Stimulated activated effector memory CD8-positive, alpha-beta T cell treated with anti-CD3 and anti-CD28 coated beads, Interleukin-12 subunit alpha, Interleukin-12 subunit beta, amount 100 ng/mL, for 72 hours (primary cell): ENCODE data around the gene PCDHB9.
"Not testable (repeated sequence)": the region's sequence is repeated elsewhere in the genome, so short reads cannot be mapped to it uniquely, and the experiment has no call there.

Source experiments
- ATAC-seq: fragments of 150-1000 bp; cut with Tn5 transposase; 2 replicates; pipeline ENCODE4 v1.10.0; 2021
- DNase-seq, 2 donors: peaks; one replicate each; pipeline ENCODE4 v3.0.0; 2021 to 2022; ENCODE audit warnings: low spot score in 2 of 2
- H3K27ac Mint-ChIP-seq: one replicate; pipeline ENCODE4 v1.8.0; 2022; ENCODE audit warnings: mild to moderate bottlenecking, mixed read lengths
- H3K36me3 Mint-ChIP-seq: one replicate; pipeline ENCODE4 v1.8.0; 2022; ENCODE audit warnings: mild to moderate bottlenecking, mixed read lengths
- H3K4me1 Mint-ChIP-seq: one replicate; pipeline ENCODE4 v1.8.0; 2022; ENCODE audit warnings: mixed read lengths
- H3K4me3 Mint-ChIP-seq: one replicate; pipeline ENCODE4 v1.8.0; 2022; ENCODE audit warnings: mild to moderate bottlenecking, mixed read lengths
- H3K9me3 Mint-ChIP-seq: one replicate; pipeline ENCODE4 v1.8.0; 2022; ENCODE audit warnings: mixed read lengths

PCDHB9 gene

GRCh38 chr5:141179371-141179770, 7.6 kb upstream of the PCDHB9 start:
- H3K36me3 Mint-ChIP-seq, ATAC-seq, H3K9me3 Mint-ChIP-seq, H3K27ac Mint-ChIP-seq, H3K4me3 Mint-ChIP-seq, DNase-seq, H3K4me1 Mint-ChIP-seq: not testable (repeated sequence)

- H3K27ac Mint-ChIP-seq, H3K4me3 Mint-ChIP-seq, H3K4me1 Mint-ChIP-seq, DNase-seq, ATAC-seq, H3K9me3 Mint-ChIP-seq, H3K36me3 Mint-ChIP-seq: not testable (repeated sequence)
Observed at GRCh38 chr5:141179876-141180275, 7.1 kb upstream of the PCDHB9 start.

DNA sequence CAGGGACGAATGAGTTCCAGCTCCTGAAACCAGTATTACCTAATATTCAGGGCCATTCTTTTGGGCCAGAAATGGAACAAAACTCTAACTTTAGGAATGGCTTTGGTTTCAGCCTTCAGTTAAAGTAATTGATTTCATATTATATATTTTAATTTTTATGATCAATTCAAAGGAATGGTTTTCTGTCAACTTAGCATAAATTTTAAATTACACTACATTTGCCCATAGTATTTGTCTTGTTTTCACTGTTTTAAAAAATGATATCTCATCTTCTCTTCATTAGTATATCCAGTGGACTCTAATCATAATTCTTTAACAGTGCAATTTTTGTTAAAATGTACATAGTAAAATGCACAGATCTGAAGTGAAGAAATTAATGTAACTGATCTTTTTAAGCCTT, 6.6 kb upstream of the PCDHB9 start:
- Mint-ChIP-seq H3K27ac (no peak overlapping the region), H3K36me3 (no peaks in the 10 kb centered on the region)
- no peak for ATAC-seq

DNA sequence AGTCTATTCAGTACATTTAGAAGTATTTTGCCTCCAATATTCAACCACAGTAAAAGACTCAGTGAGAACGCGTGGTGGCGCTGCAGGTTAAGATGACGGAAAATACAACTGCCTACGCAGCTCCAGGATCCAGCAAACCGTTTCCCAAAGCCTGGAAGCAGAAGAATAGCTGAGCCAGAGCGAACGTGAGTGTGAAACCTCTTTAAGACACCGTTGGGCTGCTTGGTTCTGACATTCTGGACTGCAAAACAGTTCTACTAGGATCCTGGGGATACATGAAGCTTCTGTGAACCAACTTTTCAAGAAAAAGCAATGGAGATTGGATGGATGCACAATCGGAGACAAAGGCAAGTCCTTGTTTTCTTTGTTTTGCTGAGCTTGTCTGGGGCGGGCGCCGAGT, 4.7 kb upstream of the PCDHB9 start, which contains the start of gene PCDHB16:
Gene PCDHB16, plus strand, starts transcription at position 140 of the 400 bp plus-strand sequence. Its CDS starts 173 bp downstream, at position 313.
- H3K36me3 Mint-ChIP-seq: no peaks in the 10 kb centered on the region
- H3K9me3 Mint-ChIP-seq: peaks cover 4% of the 10 kb centered on the region
- DNase-seq (no peak), ATAC-seq (no peak)
- peaks cover 6% of the 10 kb centered on the region for H3K4me1 Mint-ChIP-seq
- H3K4me3 Mint-ChIP-seq: no peak within 1 kb of the TSS
- no peak within 1 kb of the TSS for H3K27ac Mint-ChIP-seq

More for the DNA sequence above, 6.6 kb upstream of the PCDHB9 start:
- Mint-ChIP-seq H3K9me3 (peaks cover 4% of the 10 kb centered on the region), H3K4me3 (no peak overlapping the region), H3K4me1 (no peaks in the 10 kb centered on the region)
- DNase-seq: no peak

DNA sequence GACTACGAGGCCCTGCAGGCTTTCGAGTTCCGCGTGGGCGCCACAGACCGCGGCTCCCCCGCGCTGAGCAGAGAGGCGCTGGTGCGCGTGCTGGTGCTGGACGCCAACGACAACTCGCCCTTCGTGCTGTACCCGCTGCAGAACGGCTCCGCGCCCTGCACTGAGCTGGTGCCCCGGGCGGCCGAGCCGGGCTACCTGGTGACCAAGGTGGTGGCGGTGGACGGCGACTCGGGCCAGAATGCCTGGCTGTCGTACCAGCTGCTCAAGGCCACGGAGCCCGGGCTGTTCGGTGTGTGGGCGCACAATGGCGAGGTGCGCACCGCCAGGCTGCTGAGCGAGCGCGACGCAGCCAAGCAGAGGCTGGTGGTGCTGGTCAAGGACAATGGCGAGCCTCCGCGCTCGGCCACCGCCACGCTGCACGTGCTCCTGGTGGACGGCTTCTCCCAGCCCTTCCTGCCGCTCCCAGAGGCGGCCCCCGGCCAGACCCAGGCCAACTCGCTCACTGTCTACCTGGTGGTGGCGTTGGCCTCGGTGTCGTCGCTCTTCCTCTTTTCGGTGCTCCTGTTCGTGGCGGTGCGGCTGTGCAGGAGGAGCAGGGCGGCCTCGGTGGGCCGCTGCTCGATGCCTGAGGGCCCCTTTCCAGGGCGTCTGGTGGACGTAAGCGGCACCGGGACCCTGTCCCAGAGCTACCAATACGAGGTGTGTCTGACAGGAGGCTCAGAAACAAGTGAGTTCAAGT, 2.7 kb upstream of the PCDHB9 start:
- H3K9me3 Mint-ChIP-seq, H3K27ac Mint-ChIP-seq, DNase-seq, H3K36me3 Mint-ChIP-seq, ATAC-seq, H3K4me3 Mint-ChIP-seq, H3K4me1 Mint-ChIP-seq: not testable (repeated sequence)

DNA sequence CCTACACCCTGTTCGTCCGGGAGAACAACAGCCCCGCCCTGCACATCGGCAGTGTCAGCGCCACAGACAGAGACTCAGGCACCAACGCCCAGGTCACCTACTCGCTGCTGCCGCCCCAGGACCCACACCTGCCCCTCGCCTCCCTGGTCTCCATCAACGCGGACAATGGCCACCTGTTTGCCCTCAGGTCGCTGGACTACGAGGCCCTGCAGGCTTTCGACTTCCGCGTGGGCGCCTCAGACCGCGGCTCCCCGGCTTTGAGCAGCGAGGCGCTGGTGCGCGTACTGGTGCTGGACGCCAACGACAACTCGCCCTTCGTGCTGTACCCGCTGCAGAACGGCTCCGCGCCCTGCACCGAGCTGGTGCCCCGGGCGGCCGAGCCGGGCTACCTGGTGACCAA, 1.7 kb downstream of the PCDHB9 start:
- H3K36me3 Mint-ChIP-seq, H3K27ac Mint-ChIP-seq, H3K9me3 Mint-ChIP-seq: not testable (repeated sequence)

GRCh38 chr5:141189131-141189530, 2.2 kb downstream of the PCDHB9 start:
- DNase-seq, H3K4me3 Mint-ChIP-seq, H3K36me3 Mint-ChIP-seq, H3K4me1 Mint-ChIP-seq, ATAC-seq, H3K27ac Mint-ChIP-seq, H3K9me3 Mint-ChIP-seq: not testable (repeated sequence)

More for the DNA sequence above, 1.7 kb downstream of the PCDHB9 start:
- not testable (repeated sequence) for DNase-seq, H3K4me1 Mint-ChIP-seq, ATAC-seq, H3K4me3 Mint-ChIP-seq

DNA sequence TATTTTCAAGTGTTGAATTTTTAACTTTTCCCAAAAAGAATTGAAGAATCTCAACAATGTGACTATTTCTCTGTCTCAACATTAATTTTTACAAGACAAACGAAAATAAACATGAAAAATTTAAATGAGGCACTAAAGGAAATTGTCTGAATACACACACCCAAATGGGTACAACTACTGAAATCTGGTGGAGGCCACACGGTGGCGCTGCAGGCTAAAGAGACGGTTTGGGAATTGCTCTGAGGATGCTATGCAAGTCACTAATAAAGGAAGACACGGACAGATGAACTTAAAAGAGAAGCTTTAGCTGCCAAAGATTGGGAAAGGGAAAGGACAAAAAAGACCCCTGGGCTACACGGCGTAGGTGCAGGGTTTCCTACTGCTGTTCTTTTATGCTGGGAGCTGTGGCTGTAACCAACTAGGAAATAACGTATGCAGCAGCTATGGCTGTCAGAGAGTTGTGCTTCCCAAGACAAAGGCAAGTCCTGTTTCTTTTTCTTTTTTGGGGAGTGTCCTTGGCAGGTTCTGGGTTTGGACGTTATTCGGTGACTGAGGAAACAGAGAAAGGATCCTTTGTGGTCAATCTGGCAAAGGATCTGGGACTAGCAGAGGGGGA, 5.3 kb downstream of the PCDHB9 start, which contains the start of gene PCDHB10:
Gene PCDHB10, plus strand, starts transcription at position 244 of the 616 bp plus-strand sequence. Its CDS starts 200 bp downstream, at position 444.
- Mint-ChIP-seq H3K4me3 (no peak within 1 kb of the TSS), H3K4me1 (peaks cover under 1% of the 10 kb centered on the region), H3K27ac (no peak within 1 kb of the TSS), H3K9me3 (peaks cover 19% of the 10 kb centered on the region), H3K36me3 (peaks cover 6% of the 10 kb centered on the region)
- DNase-seq: no peak
- ATAC-seq: no peak

- not testable (repeated sequence) for H3K4me3 Mint-ChIP-seq, DNase-seq, ATAC-seq, H3K4me1 Mint-ChIP-seq, H3K36me3 Mint-ChIP-seq, H3K27ac Mint-ChIP-seq
- peaks cover 14% of the 10 kb centered on the region for H3K9me3 Mint-ChIP-seq
Observed at GRCh38 chr5:141194332-141194731, 7.4 kb downstream of the PCDHB9 start.

DNA sequence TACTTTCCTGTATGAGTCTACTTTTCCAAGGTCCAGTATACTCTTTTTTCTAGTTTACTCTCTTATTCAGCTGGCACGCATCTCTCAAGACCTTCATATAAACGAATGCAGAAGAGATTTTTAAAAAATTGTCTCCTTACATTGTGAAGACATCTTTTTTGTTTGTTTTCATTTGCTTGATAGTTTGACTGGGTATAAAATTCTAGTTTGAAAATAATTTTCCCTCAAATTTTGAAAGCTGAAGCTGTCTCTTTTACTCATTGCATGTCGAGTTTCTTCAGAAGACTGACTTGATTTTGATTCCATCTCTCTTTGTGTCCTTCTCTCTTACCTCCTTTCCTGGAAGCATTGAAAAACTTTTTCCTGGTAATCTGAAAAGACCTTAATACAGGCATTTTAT, 9.4 kb downstream of the PCDHB9 start:
- no peak overlapping the region for H3K4me3 Mint-ChIP-seq
- H3K27ac Mint-ChIP-seq: no peak overlapping the region
- DNase-seq (no peak), ATAC-seq (no peak)
- H3K4me1 Mint-ChIP-seq: no peaks in the 10 kb centered on the region
- H3K9me3 Mint-ChIP-seq: peaks cover 14% of the 10 kb centered on the region
- H3K36me3 Mint-ChIP-seq: no peaks in the 10 kb centered on the region

- no peak within 1 kb of the TSS for H3K27ac Mint-ChIP-seq
Observed at GRCh38 chr5:141199359-141200235, 12.6 kb downstream of the PCDHB9 start, which contains the start of gene PCDHB11. PCDHB11 (plus strand) TSS chr5:141199627; CDS start chr5:141199775, 148 bp downstream.

GRCh38 chr5:141201126-141201525, 14.2 kb downstream of the PCDHB9 start:
- H3K9me3 Mint-ChIP-seq: peaks cover 11% of the 10 kb centered on the region
- not testable (repeated sequence) for H3K4me3 Mint-ChIP-seq, H3K27ac Mint-ChIP-seq, ATAC-seq, H3K36me3 Mint-ChIP-seq, H3K4me1 Mint-ChIP-seq, DNase-seq

More at GRCh38 chr5:141199359-141200235, 12.6 kb downstream of the PCDHB9 start, which contains the start of gene PCDHB11:
- H3K4me3 Mint-ChIP-seq: no peak within 1 kb of the TSS
- DNase-seq: no peak
- no peak for ATAC-seq
- no peaks in the 10 kb centered on the region for H3K36me3 Mint-ChIP-seq
- no peaks in the 10 kb centered on the region for H3K4me1 Mint-ChIP-seq
- peaks cover 14% of the 10 kb centered on the region for H3K9me3 Mint-ChIP-seq

GRCh38 chr5:141201646-141202045, 14.7 kb downstream of the PCDHB9 start:
- not testable (repeated sequence) for H3K4me3 Mint-ChIP-seq, DNase-seq, ATAC-seq, H3K9me3 Mint-ChIP-seq, H3K27ac Mint-ChIP-seq, H3K4me1 Mint-ChIP-seq, H3K36me3 Mint-ChIP-seq

DNA sequence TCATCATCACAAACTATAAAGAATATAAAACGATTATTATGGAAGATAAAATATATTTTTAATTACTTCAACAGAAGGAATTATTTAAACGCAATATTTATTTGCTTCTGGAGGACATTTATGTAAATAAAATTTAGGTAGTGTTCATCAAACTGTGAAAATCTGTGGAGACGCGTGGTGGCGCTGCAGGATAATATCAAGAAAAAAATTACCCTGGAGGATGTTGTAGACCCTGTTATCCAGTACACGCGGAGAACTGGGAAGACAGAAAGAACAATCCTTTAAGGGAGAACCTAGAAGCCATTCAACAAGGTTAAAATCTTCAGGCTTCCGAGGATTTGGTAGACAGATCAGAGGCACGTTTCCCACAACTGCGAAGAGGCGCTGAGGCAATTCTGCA, 21.5 kb downstream of the PCDHB9 start, which contains the start of gene PCDHB12:
Gene PCDHB12, plus strand, starts transcription at position 242 of the 400 bp plus-strand sequence. CDS start 189 bp downstream, outside the sequence.
- Mint-ChIP-seq H3K4me1 (no peaks in the 10 kb centered on the region), H3K27ac (no peak within 1 kb of the TSS), H3K9me3 (no peaks in the 10 kb centered on the region), H3K36me3 (no peaks in the 10 kb centered on the region), H3K4me3 (no peak within 1 kb of the TSS)
- ATAC-seq (no peak), DNase-seq (no peak)

DNA sequence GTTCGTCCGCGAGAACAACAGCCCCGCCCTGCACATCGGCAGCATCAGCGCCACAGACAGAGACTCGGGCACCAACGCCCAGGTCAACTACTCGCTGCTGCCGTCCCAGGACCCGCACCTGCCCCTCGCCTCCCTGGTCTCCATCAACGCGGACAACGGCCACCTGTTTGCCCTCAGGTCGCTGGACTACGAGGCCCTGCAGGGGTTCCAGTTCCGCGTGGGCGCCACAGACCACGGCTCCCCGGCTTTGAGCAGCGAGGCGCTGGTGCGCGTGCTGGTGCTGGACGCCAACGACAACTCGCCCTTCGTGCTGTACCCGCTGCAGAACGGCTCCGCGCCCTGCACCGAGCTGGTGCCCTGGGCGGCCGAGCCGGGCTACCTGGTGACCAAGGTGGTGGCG, 23.3 kb downstream of the PCDHB9 start:
- not testable (repeated sequence) for H3K4me1 Mint-ChIP-seq, DNase-seq, H3K36me3 Mint-ChIP-seq, H3K9me3 Mint-ChIP-seq, H3K4me3 Mint-ChIP-seq, ATAC-seq, H3K27ac Mint-ChIP-seq
